ENCODE measurements around the gene CDIP1.

GRCh38 chr16:4517812-4518680 is 20.5 kb downstream of the CDIP1 start:
- TF ChIP-seq CTCF (IDR thresholded peaks at IDR 0.05; ENCODE audit: poor library complexity), result peak; percentile 61
- TF ChIP-seq EZH2phosphoT487 (IDR thresholded peaks at IDR 0.05; ENCODE audit: low read depth, severe bottlenecking, unreplicated experiment), result no peak
